H1 (cell line): Measurements from ENCODE around the gene ROM1. TPM values are rescaled to one million over a fixed set of nuclear protein-coding genes. Genes with fewer than 3 reads are reported as not detected.

ENCODE experiments used
- ASH2L ChIP-seq: fragments of 200-600, 300-600 bp; sonication (generic); IDR thresholded peaks from one replicate; pipeline ENCODE4 v1.7.1; 2017; ENCODE audit warnings: low read length
- BRCA1 ChIP-seq: IDR thresholded peaks from 2 replicates; pipeline ENCODE4 v1.6.1; 2012; ENCODE audit warnings: low read depth, low read length, improper control_type of control experiment
- CHD2 ChIP-seq: IDR thresholded peaks from 2 replicates; pipeline ENCODE4 v1.6.1; 2012; ENCODE audit warnings: low read length, improper control_type of control experiment
- CREB1 ChIP-seq: IDR thresholded peaks from 2 replicates; pipeline ENCODE4 v1.6.1; 2012; ENCODE audit warnings: inconsistent platforms
- GABPA ChIP-seq: IDR thresholded peaks from 2 replicates; pipeline ENCODE4 v1.6.1; 2011; ENCODE audit warnings: mild to moderate bottlenecking, low read length, moderate library complexity, borderline replicate concordance; ENCODE audit not compliant: insufficient read depth
- JUND ChIP-seq: IDR thresholded peaks from 2 replicates; pipeline ENCODE4 v1.6.1; 2011; ENCODE audit warnings: mild to moderate bottlenecking, improper control_type of control experiment, low read length
- KDM4A ChIP-seq: IDR thresholded peaks from one replicate; pipeline ENCODE4 v1.7.1; 2012; ENCODE audit warnings: low read depth, mild to moderate bottlenecking, moderate library complexity, low read length, inconsistent platforms; ENCODE audit not compliant: severe bottlenecking
- SIN3A ChIP-seq, 2 experiments: IDR thresholded peaks in 1 of 2; conservative IDR thresholded peaks in 1 of 2; 2 replicates each; pipeline ENCODE4 v1.6.1; 2011 to 2012; ENCODE audit warnings: low read length in 2 of 2, improper control_type of control experiment in 1 of 2, low read depth in 1 of 2, mild to moderate bottlenecking in 1 of 2
- SP1 ChIP-seq: IDR thresholded peaks from 2 replicates; pipeline ENCODE4 v1.6.1; 2011; ENCODE audit warnings: low read depth, low read length
- TAF1 ChIP-seq: IDR thresholded peaks from 2 replicates; pipeline ENCODE4 v1.6.1; 2011; ENCODE audit warnings: mild to moderate bottlenecking, low read depth, low read length
- TBP ChIP-seq: IDR thresholded peaks from 2 replicates; pipeline ENCODE4 v1.6.1; 2011; ENCODE audit warnings: low read depth, low read length, improper control_type of control experiment
- polyA plus RNA-seq, 7 experiments: library from polyadenylated mRNA; depleted of rRNA in 3 of 7; stranded (reverse) in 5 of 7; unstranded in 2 of 7; fragments of >200 nt in 5 of 7; fragments of 200-250 nt in 2 of 7; gene quantifications; 1 replicate in 5 of 7; 2 replicates in 1 of 7; 4 replicates in 1 of 7; pipeline versions ENCODE4 v1.2.1 to v1.2.3, GENCODE V29; 2011 to 2013; ENCODE audit warnings: missing spikeins in 2 of 7, mixed read lengths in 2 of 7
- total RNA-seq: library from RNA; stranded (reverse); fragmentation: NEBNext Ultra II Directional; extraction: Animal tissue kit (Norgen Biotek cat#: 25700); gene quantifications from 2 replicates; pipeline ENCODE4 v1.2.1, GENCODE V29; 2021

ROM1 gene
- total and polyA plus RNA-seq, 2 of the 8 experiments (the other 6 are each of a cell fraction or from before 2014, with no cell fraction given) = 0.86 to 2.2 TPM

GRCh38 chr11:62645946-62646824, 33.1 kb downstream of the ROM1 start, which contains the start of gene GANAB (continued):
- TF ChIP-seq TAF1 = peak; percentile 98
- TF ChIP-seq GABPA = 0 out of 2 replicates have a peak, but pooled peaks have one; percentile 42
- TF ChIP-seq CREB1 = peak; percentile 86
- peak; percentile 66; the same call in 1 of the 2 replicates for TF ChIP-seq CHD2
- TF ChIP-seq SP1 = peak; percentile 84; the same call in 1 of the 2 replicates
- no peak for TF ChIP-seq JUND
- no peak for TF ChIP-seq BRCA1
- TF ChIP-seq SIN3A (conservative IDR thresholded peaks at IDR 0.05 in 1 of 2, IDR thresholded peaks at IDR 0.05 in 1 of 2; ENCODE audit: low read depth in 1 of 2, low read length in 2 of 2) = peak in 1 of 2 experiments; percentile 53; a peak in 2 of 4 replicates
- TF ChIP-seq TBP = peak; percentile 89
- peak; percentile 62 for TF ChIP-seq KDM4A
- TF ChIP-seq ASH2L = peak; percentile 64
